DND-41 (cell line): ENCODE measurements around the gene PTPRD.

Source experiments
- ATAC-seq: fragments of 200-7000 bp; cut with Tn5 transposase; 3 replicates; pipeline ENCODE4 v1.9.1; 2021; ENCODE audit warnings: low read depth; ENCODE audit not compliant: insufficient read depth
- DNase-seq: peaks from one replicate; pipeline ENCODE4 v3.0.0-alpha.2; 2020
- H2AFZ ChIP-seq: 2 replicates; pipeline ENCODE4 v1.6.0; 2012; ENCODE audit warnings: low read depth, low read length
- H3K27ac ChIP-seq: 2 replicates; pipeline ENCODE4 v1.5.1; 2012; ENCODE audit warnings: low read length, inconsistent platforms
- H3K27me3 ChIP-seq: fragments of 200-600 bp; sonication (generic); 2 replicates; pipeline ENCODE4 v1.6.0; 2012; ENCODE audit warnings: low read length, mild to moderate bottlenecking, inconsistent platforms; ENCODE audit not compliant: insufficient read depth, poor library complexity
- H3K36me3 ChIP-seq: 2 replicates; pipeline ENCODE4 v1.5.1; 2012; ENCODE audit warnings: low read length, inconsistent platforms; ENCODE audit not compliant: insufficient read depth
- H3K4me1 ChIP-seq: 2 replicates; pipeline ENCODE4 v1.5.1; 2012; ENCODE audit warnings: mild to moderate bottlenecking, low read length; ENCODE audit not compliant: insufficient read depth
- H3K4me2 ChIP-seq: 2 replicates; pipeline ENCODE4 v1.6.0; 2012; ENCODE audit warnings: mild to moderate bottlenecking, moderate library complexity, low read length, inconsistent platforms; ENCODE audit not compliant: insufficient read depth
- H3K4me3 ChIP-seq, 2 experiments: fragments of 200-600 bp in 1 of 2; shearing (Covaris generic) in 1 of 2; 2 replicates each; pipeline ENCODE4 v1.5.1; 2012 to 2016; ENCODE audit warnings: inconsistent platforms in 2 of 2, low read length in 2 of 2, mild to moderate bottlenecking in 2 of 2, low read depth in 1 of 2, moderate library complexity in 1 of 2
- H3K79me2 ChIP-seq: 2 replicates; pipeline ENCODE4 v1.6.0; 2012; ENCODE audit warnings: low read length, inconsistent platforms; ENCODE audit not compliant: insufficient read depth
- H3K9ac ChIP-seq: 2 replicates; pipeline ENCODE4 v1.6.0; 2012; ENCODE audit warnings: low read depth, mild to moderate bottlenecking, inconsistent platforms, low read length, moderate library complexity
- H3K9me3 ChIP-seq: 2 replicates; pipeline ENCODE4 v1.5.1; 2012; ENCODE audit warnings: low read length, moderate library complexity, mild to moderate bottlenecking, inconsistent platforms; ENCODE audit not compliant: insufficient read depth, severe bottlenecking
- H4K20me1 ChIP-seq: 2 replicates; pipeline ENCODE4 v1.6.0; 2012; ENCODE audit warnings: low read length; ENCODE audit not compliant: insufficient read depth
- EZH2 ChIP-seq: IDR thresholded peaks from 3 replicates; pipeline ENCODE4 v1.6.1; 2012; ENCODE audit warnings: borderline replicate concordance, low read depth, mild to moderate bottlenecking, moderate library complexity, low read length, inconsistent platforms; ENCODE audit not compliant: severe bottlenecking
- TF ChIP-seq, protein P1 (sequence below): IDR thresholded peaks from 2 replicates; pipeline ENCODE4 v1.5.1; 2012; ENCODE audit warnings: borderline replicate concordance, low read length, moderate library complexity, mild to moderate bottlenecking; ENCODE audit not compliant: poor library complexity, severe bottlenecking; ENCODE audit errors: extremely low read depth

Gene PTPRD

GRCh38 chr9:8611153-8611552, 2001.6 kb downstream of the PTPRD start:
- no peak for TF ChIP-seq EZH2
- TF ChIP-seq, protein P1, sequence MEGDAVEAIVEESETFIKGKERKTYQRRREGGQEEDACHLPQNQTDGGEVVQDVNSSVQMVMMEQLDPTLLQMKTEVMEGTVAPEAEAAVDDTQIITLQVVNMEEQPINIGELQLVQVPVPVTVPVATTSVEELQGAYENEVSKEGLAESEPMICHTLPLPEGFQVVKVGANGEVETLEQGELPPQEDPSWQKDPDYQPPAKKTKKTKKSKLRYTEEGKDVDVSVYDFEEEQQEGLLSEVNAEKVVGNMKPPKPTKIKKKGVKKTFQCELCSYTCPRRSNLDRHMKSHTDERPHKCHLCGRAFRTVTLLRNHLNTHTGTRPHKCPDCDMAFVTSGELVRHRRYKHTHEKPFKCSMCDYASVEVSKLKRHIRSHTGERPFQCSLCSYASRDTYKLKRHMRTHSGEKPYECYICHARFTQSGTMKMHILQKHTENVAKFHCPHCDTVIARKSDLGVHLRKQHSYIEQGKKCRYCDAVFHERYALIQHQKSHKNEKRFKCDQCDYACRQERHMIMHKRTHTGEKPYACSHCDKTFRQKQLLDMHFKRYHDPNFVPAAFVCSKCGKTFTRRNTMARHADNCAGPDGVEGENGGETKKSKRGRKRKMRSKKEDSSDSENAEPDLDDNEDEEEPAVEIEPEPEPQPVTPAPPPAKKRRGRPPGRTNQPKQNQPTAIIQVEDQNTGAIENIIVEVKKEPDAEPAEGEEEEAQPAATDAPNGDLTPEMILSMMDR = no peak
- DNase-seq = no peak
- H3K4me2 ChIP-seq = no peak overlapping the region
- no peak overlapping the region for H2AFZ ChIP-seq
- no peaks in the 10 kb centered on the region for H3K27me3 ChIP-seq
- H3K9me3 ChIP-seq = no peaks in the 10 kb centered on the region
- no peak for ATAC-seq
- no peaks in the 10 kb centered on the region for H3K79me2 ChIP-seq
- H3K36me3 ChIP-seq = no peaks in the 10 kb centered on the region
- no peak overlapping the region for H3K4me3 ChIP-seq
- no peak overlapping the region for H3K27ac ChIP-seq
- H4K20me1 ChIP-seq = no peaks in the 10 kb centered on the region
- no peak overlapping the region for H3K9ac ChIP-seq
- H3K4me1 ChIP-seq = no peaks in the 10 kb centered on the region

GRCh38 chr9:8610256-8610655, 2002.5 kb downstream of the PTPRD start:
- no peak overlapping the region for H3K27ac ChIP-seq
- H2AFZ ChIP-seq = no peak overlapping the region
- no peaks in the 10 kb centered on the region for H3K36me3 ChIP-seq
- no peaks in the 10 kb centered on the region for H3K79me2 ChIP-seq
- DNase-seq (no peak), ATAC-seq (no peak)
- H3K4me2 ChIP-seq = no peak overlapping the region
- H3K4me3 ChIP-seq = no peak overlapping the region
- H3K4me1 ChIP-seq = no peaks in the 10 kb centered on the region
- TF ChIP-seq, protein P1 = no peak
- no peak for TF ChIP-seq EZH2
- H3K9me3 ChIP-seq = no peaks in the 10 kb centered on the region
- no peaks in the 10 kb centered on the region for H3K27me3 ChIP-seq
- H3K9ac ChIP-seq = no peak overlapping the region
- no peaks in the 10 kb centered on the region for H4K20me1 ChIP-seq

- H3K4me1 ChIP-seq = no peaks in the 10 kb centered on the region
- H3K9ac ChIP-seq = no peak overlapping the region
- H3K27me3 ChIP-seq = no peaks in the 10 kb centered on the region
- no peak overlapping the region for H3K4me2 ChIP-seq
- no peaks in the 10 kb centered on the region for H3K9me3 ChIP-seq
- no peak overlapping the region for H3K4me3 ChIP-seq
- TF ChIP-seq, protein P1 = no peak
- no peak for TF ChIP-seq EZH2
- DNase-seq = no peak
- no peaks in the 10 kb centered on the region for H3K79me2 ChIP-seq
- ATAC-seq = no peak
- H3K36me3 ChIP-seq = no peaks in the 10 kb centered on the region
- no peaks in the 10 kb centered on the region for H4K20me1 ChIP-seq
- no peak overlapping the region for H2AFZ ChIP-seq
- H3K27ac ChIP-seq = no peak overlapping the region
Observed at GRCh38 chr9:8605096-8605495, 2007.7 kb downstream of the PTPRD start.

- DNase-seq = no peak
- Histone ChIP-seq H3K36me3 (no peaks in the 10 kb centered on the region), H3K27ac (no peak overlapping the region), H3K9me3 (no peaks in the 10 kb centered on the region), H4K20me1 (no peaks in the 10 kb centered on the region), H3K4me2 (no peak overlapping the region), H3K27me3 (no peaks in the 10 kb centered on the region), H2AFZ (no peak overlapping the region), H3K9ac (no peak overlapping the region), H3K4me3 (no peak overlapping the region), H3K79me2 (no peaks in the 10 kb centered on the region), H3K4me1 (no peaks in the 10 kb centered on the region)
- no peak for ATAC-seq
- TF ChIP-seq EZH2 = no peak
- TF ChIP-seq, protein P1 = no peak
Observed at GRCh38 chr9:8604201-8604600, 2008.6 kb downstream of the PTPRD start.
